GM18870 (cell line): ENCODE results near the gene KIAA1549.

Experiments used
- ATAC-seq: cut with Tn5 transposase; IDR thresholded peaks from one replicate; pipeline ENCODE4 v1.9.1; 2021; ENCODE audit warnings: moderate library complexity; ENCODE audit not compliant: unreplicated experiment

KIAA1549 gene

GRCh38 chr7:138911007-138911406 lies 70.2 kb downstream of the KIAA1549 start:
- ATAC-seq: no peak

- ATAC-seq: no peak
Measured at GRCh38 chr7:138907850-138908249, 73.3 kb downstream of the KIAA1549 start.

GRCh38 chr7:138907201-138907847 lies 73.9 kb downstream of the KIAA1549 start:
- ATAC-seq: no peak

- ATAC-seq: no peak
Measured at GRCh38 chr7:138903859-138904435, 77.2 kb downstream of the KIAA1549 start.

GRCh38 chr7:138903186-138903820 lies 77.9 kb downstream of the KIAA1549 start:
- no peak for ATAC-seq

- ATAC-seq: no peak
Measured at GRCh38 chr7:138902161-138902560, 79.0 kb downstream of the KIAA1549 start.

- no peak for ATAC-seq
Measured at GRCh38 chr7:138900035-138900828, 81.0 kb downstream of the KIAA1549 start.

GRCh38 chr7:138898802-138899201 lies 82.4 kb downstream of the KIAA1549 start:
- no peak for ATAC-seq

GRCh38 chr7:138898255-138898654 lies 82.9 kb downstream of the KIAA1549 start:
- ATAC-seq: no peak

- ATAC-seq: no peak
Measured at GRCh38 chr7:138895679-138896078, 85.5 kb downstream of the KIAA1549 start.

GRCh38 chr7:138893258-138893657 lies 87.9 kb downstream of the KIAA1549 start:
- ATAC-seq: no peak

GRCh38 chr7:138892812-138893211 lies 88.4 kb downstream of the KIAA1549 start:
- ATAC-seq: no peak

GRCh38 chr7:138892006-138892630 lies 89.1 kb downstream of the KIAA1549 start:
- no peak for ATAC-seq

- no peak for ATAC-seq
Measured at GRCh38 chr7:138891446-138891810, 89.8 kb downstream of the KIAA1549 start.

- no peak for ATAC-seq
Measured at GRCh38 chr7:138890499-138891445, 90.4 kb downstream of the KIAA1549 start.

GRCh38 chr7:138889582-138890498 lies 91.3 kb downstream of the KIAA1549 start:
- ATAC-seq: no peak

GRCh38 chr7:138887872-138888656 lies 93.1 kb downstream of the KIAA1549 start:
- no peak for ATAC-seq

GRCh38 chr7:138887085-138887710 lies 94.0 kb downstream of the KIAA1549 start:
- ATAC-seq: no peak
